ENCODE measurements around the gene TK1.

Gene TK1

DNA sequence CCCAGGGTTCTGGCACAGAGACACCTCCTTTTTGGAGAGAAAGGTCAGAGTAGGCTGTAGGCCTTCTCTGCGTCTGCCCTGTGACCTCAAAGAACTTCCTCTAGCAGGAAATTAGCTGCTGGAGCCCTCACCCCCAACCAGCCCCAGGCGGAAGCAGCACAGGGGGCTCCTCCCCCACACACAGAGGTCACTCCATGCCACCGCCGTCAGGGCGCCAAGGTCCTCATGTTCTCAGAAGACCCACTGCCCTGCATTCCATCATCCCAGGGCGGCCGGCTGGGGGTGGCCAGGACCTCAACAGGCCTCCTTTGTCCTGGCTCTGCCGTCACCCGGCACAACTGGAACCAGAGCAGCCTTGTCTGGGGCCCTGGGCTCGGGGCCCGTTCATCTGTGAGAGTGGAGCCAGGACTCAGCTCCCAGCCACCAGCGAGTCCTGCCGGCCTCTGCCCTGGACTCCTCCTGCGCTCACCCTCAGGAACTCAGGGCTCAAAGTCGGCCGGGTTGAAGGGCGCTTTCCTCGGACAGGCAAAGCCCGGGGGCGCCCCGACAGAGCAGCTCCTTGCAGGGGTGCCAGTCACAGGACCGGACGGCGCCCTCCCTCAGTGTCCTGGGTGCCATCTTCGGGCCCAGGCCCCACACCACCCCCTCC, 59.5 kb downstream of the TK1 start:
- no peak for TF ChIP-seq CTCF (IDR thresholded peaks at IDR 0.05)

DNA sequence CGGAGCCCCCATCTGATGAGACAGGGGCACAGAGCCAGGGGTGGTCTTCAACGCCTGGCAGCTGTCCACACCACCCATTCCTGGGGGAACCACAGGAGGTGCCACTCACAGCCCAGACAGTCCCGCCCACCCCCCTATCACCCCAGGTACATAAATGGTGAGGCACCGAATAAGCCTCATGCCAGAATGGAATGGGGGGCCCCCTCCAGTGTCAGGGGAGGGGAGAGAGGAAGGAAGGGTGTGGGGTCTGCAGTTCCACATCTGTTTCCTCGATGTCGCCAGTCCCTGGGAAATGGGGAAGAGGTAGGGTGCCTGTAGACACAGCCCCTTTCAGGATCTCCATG, 60.0 kb downstream of the TK1 start:
- no peak for TF ChIP-seq CTCF (IDR thresholded peaks at IDR 0.05)

GRCh38 chr17:78125976-78126894, 60.6 kb downstream of the TK1 start:
- no peak for TF ChIP-seq CTCF (IDR thresholded peaks at IDR 0.05)

DNA sequence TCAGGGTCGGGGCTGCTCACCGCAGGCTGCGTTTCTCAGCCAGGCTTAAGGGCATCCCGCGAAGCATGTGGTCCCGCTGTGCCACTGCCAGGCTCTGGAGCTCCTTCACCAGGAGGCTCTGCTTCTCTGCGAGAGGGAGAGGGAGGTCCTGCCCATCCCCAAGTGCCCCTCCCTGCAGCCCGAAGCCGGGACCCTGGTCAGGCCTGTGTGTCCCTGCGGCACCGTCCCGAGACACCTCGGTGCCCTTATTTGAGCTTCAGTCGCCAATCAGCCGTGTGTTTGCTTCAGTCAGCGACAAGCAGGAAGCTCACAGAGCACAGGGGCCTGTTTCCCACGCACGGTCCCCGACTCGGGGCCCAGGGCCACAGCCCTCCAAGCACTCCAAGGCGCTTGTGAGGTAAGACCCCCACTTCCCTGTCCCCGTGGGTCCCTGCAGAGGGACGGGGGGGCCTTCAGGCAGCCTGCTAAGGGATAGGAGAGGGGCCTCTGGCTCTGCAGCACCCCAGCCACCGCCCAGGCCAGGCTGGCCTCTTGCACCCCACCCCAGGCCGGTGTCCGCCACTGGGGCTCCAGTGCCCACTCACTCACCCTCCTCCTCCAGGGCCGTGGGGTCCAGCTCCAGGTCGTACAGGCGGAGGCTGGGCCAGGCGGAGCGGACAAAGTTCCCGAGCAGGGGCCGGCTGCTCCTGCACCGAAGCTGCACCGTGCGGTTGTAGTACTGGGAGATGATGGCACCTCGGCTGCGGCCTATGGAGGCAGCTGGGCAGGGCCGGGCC, 61.5 kb downstream of the TK1 start:
- no peak for TF ChIP-seq CTCF (IDR thresholded peaks at IDR 0.05)

DNA sequence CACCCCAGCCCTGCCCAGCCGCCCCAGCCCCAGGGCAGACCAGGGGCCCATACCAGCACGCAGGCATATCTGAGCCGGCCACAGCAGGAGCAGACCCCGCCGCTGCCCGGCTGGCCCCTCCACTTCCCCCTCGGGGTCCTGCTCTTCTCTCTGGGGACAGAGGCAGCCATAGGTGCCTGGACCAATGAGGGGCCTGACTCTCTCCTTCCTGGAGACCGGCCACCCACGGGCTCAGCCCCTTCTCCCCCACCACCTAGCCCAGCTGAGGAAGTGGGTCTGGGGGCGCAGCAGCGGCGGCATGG, 62.1 kb downstream of the TK1 start:
- no peak for TF ChIP-seq CTCF (IDR thresholded peaks at IDR 0.05)
